NCI-H69 (cell line): ENCODE measurements around the gene ITGA4.

Experiments used
- DNase-seq: peaks from one replicate; lab custom pipeline; 2025; lab: John Stamatoyannopoulos, UW

ITGA4 gene

DNA sequence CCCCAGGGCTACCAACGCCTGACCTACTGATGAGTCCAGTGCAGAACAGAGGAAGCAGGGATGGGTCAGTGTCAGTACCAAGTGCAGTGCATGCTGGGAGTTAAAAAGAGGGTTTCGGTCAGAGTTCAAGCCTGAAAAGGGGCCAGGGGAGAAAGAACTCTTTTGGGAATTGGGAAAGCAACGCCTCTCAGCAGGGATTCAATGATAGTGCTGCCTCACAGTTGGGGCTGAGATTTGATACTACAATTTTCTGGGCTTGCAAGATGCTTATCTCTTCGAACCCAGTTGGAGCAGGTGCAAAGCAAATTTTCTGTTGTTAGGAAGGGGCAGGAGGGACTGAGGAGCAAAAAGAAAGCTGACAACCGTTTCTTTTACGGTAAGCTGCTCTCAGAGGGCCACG, 117.1 kb downstream of the ITGA4 start:
- peak; percentile 96 for DNase-seq

DNA sequence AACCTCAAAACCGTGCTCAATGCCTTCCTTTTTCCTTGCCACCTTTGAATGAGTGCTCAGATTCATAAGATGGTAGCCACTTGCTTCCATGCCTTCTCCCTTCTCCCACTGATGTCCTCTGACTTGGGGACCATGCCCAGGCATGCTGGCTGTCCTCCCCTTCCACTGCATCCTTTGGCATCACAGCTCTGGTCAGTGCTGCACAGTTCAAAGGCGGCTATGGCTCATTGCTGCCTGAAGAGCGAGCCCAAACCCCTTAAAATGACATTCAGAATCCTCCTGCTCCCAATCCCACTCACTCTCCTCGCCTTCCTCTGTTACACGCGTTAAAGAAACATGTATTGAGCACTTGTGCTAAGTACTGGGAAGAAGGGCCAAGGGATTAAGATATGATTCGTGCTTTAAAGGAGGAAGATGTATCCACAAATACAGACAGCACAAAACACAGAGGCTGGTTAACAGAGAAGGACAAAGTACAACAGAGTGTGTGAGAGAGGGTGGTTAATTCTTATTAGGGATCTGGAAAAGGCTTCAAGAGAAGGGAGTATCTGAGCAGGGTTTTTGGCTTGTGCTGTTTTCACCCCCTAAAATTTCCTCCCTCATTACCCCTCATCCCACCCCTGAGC, 118.0 kb downstream of the ITGA4 start:
- DNase-seq, result peak; percentile 73

DNA sequence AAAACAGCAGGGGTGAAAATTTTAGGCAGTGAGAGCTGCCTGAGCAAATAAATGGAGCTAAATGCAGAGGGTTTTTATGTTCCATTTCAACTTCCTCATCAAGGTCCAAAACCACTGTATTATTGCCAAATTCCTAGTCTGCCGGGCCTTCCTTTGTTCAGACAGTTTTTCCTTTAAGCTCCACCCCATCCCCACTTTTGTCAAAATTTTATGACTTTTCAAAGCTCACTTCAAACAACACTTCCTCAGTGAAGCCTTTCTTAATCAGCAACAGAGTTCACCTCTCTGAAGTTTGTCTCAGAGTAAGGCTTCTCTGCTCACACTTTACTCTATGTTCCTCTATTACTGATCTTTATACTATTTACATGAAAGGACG, 118.5 kb downstream of the ITGA4 start:
- peak; percentile 82 for DNase-seq

DNA sequence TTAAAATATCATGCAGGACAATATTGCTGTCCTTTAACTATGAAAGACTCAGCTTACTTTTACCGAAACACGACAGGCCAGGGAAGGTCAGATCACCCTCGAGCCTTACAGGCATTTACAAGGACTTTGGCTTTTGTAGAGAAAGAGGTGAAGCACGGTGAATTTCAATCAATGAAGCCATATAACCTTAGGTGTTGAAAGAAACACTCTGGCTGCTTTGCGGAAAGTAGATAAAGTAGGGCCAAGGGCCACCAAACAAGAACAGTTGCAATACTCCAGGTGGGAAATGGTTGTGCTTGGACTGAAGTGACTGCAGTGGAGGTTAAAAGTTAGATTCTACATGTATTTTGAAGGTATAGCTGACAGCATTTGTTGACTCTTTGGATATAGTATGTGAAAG, 119.2 kb downstream of the ITGA4 start:
- no peak for DNase-seq

DNA sequence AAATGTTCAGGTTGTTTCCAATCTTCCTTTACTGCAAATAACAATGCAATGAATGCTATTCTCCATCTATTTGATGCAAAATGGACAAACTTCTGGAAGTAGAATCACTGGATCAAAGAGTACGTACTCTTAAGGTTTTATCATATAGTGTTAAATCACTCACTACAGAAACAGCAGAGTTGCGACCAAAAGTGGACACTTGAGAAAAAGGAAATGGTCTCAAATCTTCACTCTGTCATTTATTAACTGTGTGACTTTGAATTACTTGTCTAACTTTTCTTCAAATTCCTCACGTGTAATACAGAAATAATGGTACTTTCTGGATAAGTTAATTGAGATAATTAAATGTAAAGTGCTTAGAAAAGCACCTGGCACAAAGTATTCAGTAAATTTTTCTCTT, 121.6 kb downstream of the ITGA4 start:
- no peak for DNase-seq

DNA sequence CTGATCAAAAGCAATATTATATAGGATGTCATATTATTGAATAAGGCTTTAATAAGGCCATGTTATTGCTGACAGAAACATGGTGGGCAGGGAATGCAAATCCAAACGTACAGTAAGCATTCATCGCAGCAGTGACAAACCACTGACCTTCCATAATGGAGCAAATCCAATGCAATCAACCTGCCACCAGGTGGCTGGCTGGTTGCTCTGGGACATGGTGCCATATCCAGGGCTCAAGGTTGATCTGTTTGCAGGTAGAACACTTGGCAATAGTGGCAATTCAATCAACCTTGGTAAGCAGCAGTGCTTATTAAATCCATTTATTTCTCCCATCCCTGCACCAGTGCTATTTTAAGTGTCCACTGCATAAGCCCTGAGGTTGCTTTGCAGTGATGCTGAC, 124.3 kb downstream of the ITGA4 start:
- peak; percentile 46 for DNase-seq

DNA sequence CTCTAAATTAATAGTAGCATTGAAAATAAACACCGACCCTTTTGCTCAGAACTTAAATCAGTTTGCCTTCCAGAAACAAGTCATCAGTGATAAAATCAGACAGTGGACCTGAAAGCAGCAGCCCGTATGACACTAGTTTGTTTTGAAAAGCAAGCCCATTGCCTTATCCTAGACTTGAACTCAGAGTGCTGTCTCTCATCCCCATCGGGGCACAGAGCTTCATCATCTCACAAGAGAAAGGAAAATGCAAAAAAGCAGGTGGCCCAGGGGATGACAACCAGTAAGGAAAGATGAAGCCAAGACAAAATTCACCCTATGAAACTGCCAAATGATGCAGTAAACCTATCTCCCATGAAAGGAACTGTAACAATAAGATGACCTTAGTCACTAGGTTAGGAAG, 128.5 kb downstream of the ITGA4 start:
- peak; percentile 80 for DNase-seq
